Left lung (tissue), 10 donors: Measurements from ENCODE around the gene COMMD8. TPM values are rescaled to one million over a fixed set of nuclear protein-coding genes. Genes with fewer than 3 reads are reported as not detected.

ENCODE experiments used
- ATAC-seq: fragments of 200-7000 bp; cut with Tn5 transposase; one replicate; pipeline ENCODE4 v1.9.1; 2020; ENCODE audit warnings: moderate library complexity
- DNase-seq, 4 donors: peaks; one replicate each; pipeline ENCODE4 v3.0.0-alpha.2; 2013 to 2020
- H3K27ac ChIP-seq, 2 donors: fragments of 200-600 bp; sonication (generic) in 1 of 2; one replicate each; pipeline versions ENCODE4 v1.5.0 to v1.8.0; 2020 to 2021
- H3K27me3 ChIP-seq, 2 donors: fragments of 200-600 bp; sonication (generic) in 1 of 2; one replicate each; pipeline versions ENCODE4 v1.5.0 to v1.8.0; 2020 to 2021
- H3K36me3 ChIP-seq, 2 donors: fragments of 200-600 bp; sonication (generic) in 1 of 2; one replicate each; pipeline versions ENCODE4 v1.5.0 to v1.8.0; 2020 to 2021
- H3K4me1 ChIP-seq, 2 donors: fragments of 200-600 bp; one replicate each; pipeline ENCODE4 v1.8.0; 2021
- H3K4me3 ChIP-seq, 2 donors: fragments of 200-600 bp; sonication (generic) in 1 of 2; one replicate each; pipeline versions ENCODE4 v1.5.0 to v1.8.0; 2020 to 2021; ENCODE audit warnings: mild to moderate bottlenecking in 1 of 2
- H3K9me3 ChIP-seq, 2 donors: fragments of 200-600 bp; sonication (generic) in 1 of 2; one replicate each; pipeline versions ENCODE4 v1.5.0 to v1.8.0; 2020 to 2021
- CTCF ChIP-seq, 2 donors: fragments of 200-600 bp; sonication (generic) in 1 of 2; IDR thresholded peaks; one replicate each; pipeline versions ENCODE4 v1.5.0 to v1.8.0; 2021; ENCODE audit warnings: antibody characterized with exemption in 2 of 2
- intact Hi-C, 2 donors: fragments of 100-400 bp; cut with DNase I; formaldehyde crosslinking; loops; one replicate each; pipeline versions ENCODE4 v1.11.2 to v1.14.2; 2022
- polyA plus RNA-seq, 6 donors: library from polyadenylated mRNA; unstranded; fragments of 120-200 nt; gene quantifications; one replicate each; pipeline ENCODE4 v1.2.1, GENCODE V29; 2013; ENCODE audit not compliant: insufficient read length in 6 of 6
- total RNA-seq, 2 donors: library from RNA; stranded (reverse); fragmentation: NEBNext Ultra II Directional; extraction: Animal tissue kit (Norgen Biotek cat#: 25700); gene quantifications; one replicate each; pipeline ENCODE4 v1.2.1, GENCODE V29; 2021
- donor health status: DM: no; HTN: yes; CAD: no.
- donor health status: DM: no; HTN: no; CAD: no.

COMMD8 gene
- total and polyA plus RNA-seq, 8 donors, result 18.9 to 22.1 (median 19.9) TPM

- intact Hi-C loops, result no loop called here
- Histone ChIP-seq H3K4me3 (peak within 1 kb of the TSS; percentile 40 to 55), H3K9me3 (no peaks in the 10 kb centered on the region), H3K4me1 (peaks cover 0 to 40% of the 10 kb centered on the region in 2 donors), H3K36me3 (no peaks in the 10 kb centered on the region), H3K27me3 (no peaks in the 10 kb centered on the region), H3K27ac (peak within 1 kb of the TSS; percentile 95 to 96)
- ATAC-seq (peak; percentile 99), DNase-seq (peak; percentile 95 to 100 (median 97))
- peak in 1 of 2 donors; percentile 30 for TF ChIP-seq CTCF (IDR thresholded peaks at IDR 0.05)
These were observed 21.7 kb upstream of the COMMD8 start, which contains the start of gene ATP10D for GRCh38 chr4:47485047-47485692. Gene ATP10D, plus strand, starts transcription at chr4:47485275. Its CDS starts 27,266 bp downstream, at chr4:47512541.

- Histone ChIP-seq H3K4me1 (peaks cover 0 to 38% of the 10 kb centered on the region in 2 donors), H3K9me3 (no peaks in the 10 kb centered on the region), H3K27ac (peak overlapping the region in 1 of 2 donors; percentile 95), H3K27me3 (no peaks in the 10 kb centered on the region), H3K36me3 (no peaks in the 10 kb centered on the region), H3K4me3 (no peak overlapping the region)
- DNase-seq (peak in 1 of 4 donors; percentile 8), ATAC-seq (no peak)
- intact Hi-C loops, result no loop called here
- TF ChIP-seq CTCF (IDR thresholded peaks at IDR 0.05), result no peak
These were observed 20.7 kb upstream of the COMMD8 start for GRCh38 chr4:47484168-47484567.

DNA sequence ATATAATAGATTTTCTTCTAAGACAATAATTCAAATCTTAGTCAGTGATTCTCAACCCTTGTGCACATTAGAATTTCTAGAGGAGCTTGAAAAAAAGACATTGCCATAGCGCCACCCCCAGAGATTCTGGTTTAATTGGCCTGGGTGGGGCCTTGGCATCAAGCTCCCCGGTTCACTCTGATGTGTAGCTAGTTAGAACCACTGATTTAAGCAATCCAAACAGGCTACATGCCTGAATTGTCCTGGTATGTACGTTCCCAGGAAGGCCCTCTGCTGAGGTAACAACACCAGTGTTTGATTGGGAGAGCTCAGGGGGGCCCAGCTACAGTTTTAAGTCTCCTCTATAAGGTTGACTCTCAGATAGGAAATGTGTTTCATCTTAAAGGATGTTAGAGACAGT is 20.2 kb upstream of the COMMD8 start:
- DNase-seq, result no peak
- Histone ChIP-seq H3K36me3 (no peaks in the 10 kb centered on the region), H3K9me3 (no peaks in the 10 kb centered on the region), H3K27me3 (no peaks in the 10 kb centered on the region), H3K4me3 (no peak overlapping the region), H3K27ac (no peak overlapping the region), H3K4me1 (peaks cover 0 to 38% of the 10 kb centered on the region in 2 donors)
- TF ChIP-seq CTCF (IDR thresholded peaks at IDR 0.05), result no peak
- intact Hi-C loops, result no loop called here
- ATAC-seq, result no peak

DNA sequence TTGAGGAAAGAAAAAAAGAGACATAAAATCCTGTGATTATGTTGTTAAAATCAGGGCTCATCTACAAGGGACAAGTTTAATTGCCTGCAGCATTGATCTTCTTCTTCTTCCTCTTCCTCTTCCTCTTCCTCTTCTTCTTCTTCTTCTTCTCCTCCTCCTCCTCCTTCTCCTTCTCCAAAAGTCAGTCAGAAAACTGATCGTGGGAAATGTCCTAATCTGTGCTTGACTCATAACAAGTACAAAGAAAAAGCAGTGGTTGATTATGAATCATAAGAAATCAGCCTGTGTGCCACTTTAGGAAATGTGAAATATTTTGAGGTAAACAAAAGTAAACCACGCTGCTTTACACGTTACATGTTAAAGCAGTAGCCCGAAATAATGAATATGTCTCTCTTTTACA is 18.8 kb upstream of the COMMD8 start:
- Histone ChIP-seq H3K27me3 (no peaks in the 10 kb centered on the region), H3K9me3 (no peaks in the 10 kb centered on the region), H3K4me1 (peaks cover 0 to 33% of the 10 kb centered on the region in 2 donors), H3K4me3 (no peak overlapping the region), H3K27ac (no peak overlapping the region), H3K36me3 (no peaks in the 10 kb centered on the region)
- no peak for ATAC-seq
- intact Hi-C loops, result no loop called here
- DNase-seq, result no peak
- TF ChIP-seq CTCF (IDR thresholded peaks at IDR 0.05), result no peak

DNA sequence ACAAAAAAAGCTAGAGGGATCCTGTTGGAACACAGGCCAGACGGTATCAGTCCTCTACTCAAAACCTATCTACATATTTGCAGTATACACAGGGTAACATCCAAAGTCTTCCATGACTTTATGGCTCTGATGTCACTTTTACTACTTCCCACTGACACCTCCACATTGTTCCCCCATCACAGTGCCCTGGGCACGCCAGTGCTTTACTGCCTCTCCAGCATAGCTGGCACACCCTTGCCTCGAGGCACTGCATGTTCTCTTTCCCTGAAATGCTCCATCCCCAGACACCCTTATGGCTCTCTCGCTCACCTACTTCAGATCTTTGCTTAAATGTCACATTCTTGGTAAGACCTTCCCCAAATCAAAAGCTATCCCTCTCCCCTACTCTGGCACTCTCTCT is 15.3 kb upstream of the COMMD8 start:
- intact Hi-C loops, result no loop called here
- no peaks in the 10 kb centered on the region for H3K36me3 ChIP-seq
- no peak for DNase-seq
- peaks cover 0 to 10% of the 10 kb centered on the region in 2 donors for H3K4me1 ChIP-seq
- H3K4me3 ChIP-seq, result no peak overlapping the region
- H3K27me3 ChIP-seq, result no peaks in the 10 kb centered on the region
- H3K9me3 ChIP-seq, result no peaks in the 10 kb centered on the region
- H3K27ac ChIP-seq, result no peak overlapping the region
- no peak for TF ChIP-seq CTCF (IDR thresholded peaks at IDR 0.05)
- no peak for ATAC-seq
